ENCODE data around the gene TTC38.
A peak's percentile ranks its signal among the peaks of the same experiment; 100 is the strongest.

The TTC38 gene

DNA sequence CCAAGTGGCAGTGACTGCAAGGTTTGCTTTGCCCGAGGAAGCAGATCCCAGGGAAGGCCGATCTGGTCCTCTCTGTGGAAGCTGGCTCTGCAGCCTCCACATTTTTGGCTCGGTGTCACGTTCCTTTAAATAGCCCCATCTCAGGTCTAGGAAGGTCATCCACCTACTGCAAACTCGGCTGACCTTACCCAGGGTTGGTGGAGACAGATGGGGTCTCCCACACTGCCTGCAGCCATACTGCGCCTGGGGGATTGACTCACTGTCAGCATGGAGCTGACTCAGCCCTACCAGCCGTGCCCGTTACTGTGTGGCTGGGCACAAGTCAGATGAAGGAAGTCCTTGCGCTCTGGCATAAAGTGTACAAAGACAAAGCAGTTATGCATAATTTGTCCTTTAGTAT lies 34.6 kb upstream of the TTC38 start:
- H3K27ac ChIP-seq (replicated peaks): peak overlapping the region; percentile 33; the same call in 1 of the 2 replicates

DNA sequence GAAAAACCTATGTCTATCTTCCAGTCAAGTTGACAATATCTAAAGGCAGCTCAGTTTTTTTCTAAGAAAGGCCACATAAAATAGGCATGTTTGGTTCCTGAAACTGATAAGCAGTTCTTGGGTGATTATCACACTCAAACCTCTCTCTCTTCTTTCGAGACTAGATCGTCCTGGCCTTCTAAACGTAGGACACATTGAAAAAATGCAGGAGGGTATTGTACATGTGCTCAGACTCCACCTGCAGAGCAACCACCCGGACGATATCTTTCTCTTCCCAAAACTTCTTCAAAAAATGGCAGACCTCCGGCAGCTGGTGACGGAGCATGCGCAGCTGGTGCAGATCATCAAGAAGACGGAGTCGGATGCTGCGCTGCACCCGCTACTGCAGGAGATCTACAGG lies 32.8 kb upstream of the TTC38 start:
- Histone ChIP-seq H3K27ac (replicated peaks) (no peak overlapping the region), H3K4me3 (replicated peaks; ENCODE audit: insufficient read depth, low read length) (no peak overlapping the region)
- no peak for DNase-seq (ENCODE audit: low read depth in 1 of 2, low spot score in 1 of 2)

More for the DNA sequence above, 34.6 kb upstream of the TTC38 start:
- TF ChIP-seq POLR2AphosphoS5 (IDR thresholded peaks at IDR 0.05; ENCODE audit: low read depth) (0 out of 2 replicates have a peak, but pooled peaks have one; percentile 16), SPI1 (IDR thresholded peaks at IDR 0.05; ENCODE audit: borderline replicate concordance, low read depth) (peak; percentile 23; the same call in 1 of the 2 replicates)
- TF ChIP-seq, protein P1, sequence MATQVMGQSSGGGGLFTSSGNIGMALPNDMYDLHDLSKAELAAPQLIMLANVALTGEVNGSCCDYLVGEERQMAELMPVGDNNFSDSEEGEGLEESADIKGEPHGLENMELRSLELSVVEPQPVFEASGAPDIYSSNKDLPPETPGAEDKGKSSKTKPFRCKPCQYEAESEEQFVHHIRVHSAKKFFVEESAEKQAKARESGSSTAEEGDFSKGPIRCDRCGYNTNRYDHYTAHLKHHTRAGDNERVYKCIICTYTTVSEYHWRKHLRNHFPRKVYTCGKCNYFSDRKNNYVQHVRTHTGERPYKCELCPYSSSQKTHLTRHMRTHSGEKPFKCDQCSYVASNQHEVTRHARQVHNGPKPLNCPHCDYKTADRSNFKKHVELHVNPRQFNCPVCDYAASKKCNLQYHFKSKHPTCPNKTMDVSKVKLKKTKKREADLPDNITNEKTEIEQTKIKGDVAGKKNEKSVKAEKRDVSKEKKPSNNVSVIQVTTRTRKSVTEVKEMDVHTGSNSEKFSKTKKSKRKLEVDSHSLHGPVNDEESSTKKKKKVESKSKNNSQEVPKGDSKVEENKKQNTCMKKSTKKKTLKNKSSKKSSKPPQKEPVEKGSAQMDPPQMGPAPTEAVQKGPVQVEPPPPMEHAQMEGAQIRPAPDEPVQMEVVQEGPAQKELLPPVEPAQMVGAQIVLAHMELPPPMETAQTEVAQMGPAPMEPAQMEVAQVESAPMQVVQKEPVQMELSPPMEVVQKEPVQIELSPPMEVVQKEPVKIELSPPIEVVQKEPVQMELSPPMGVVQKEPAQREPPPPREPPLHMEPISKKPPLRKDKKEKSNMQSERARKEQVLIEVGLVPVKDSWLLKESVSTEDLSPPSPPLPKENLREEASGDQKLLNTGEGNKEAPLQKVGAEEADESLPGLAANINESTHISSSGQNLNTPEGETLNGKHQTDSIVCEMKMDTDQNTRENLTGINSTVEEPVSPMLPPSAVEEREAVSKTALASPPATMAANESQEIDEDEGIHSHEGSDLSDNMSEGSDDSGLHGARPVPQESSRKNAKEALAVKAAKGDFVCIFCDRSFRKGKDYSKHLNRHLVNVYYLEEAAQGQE (IDR thresholded peaks at IDR 0.05; ENCODE audit: insufficient replicate concordance, low read depth): no peak
- TF ChIP-seq, protein P2, sequence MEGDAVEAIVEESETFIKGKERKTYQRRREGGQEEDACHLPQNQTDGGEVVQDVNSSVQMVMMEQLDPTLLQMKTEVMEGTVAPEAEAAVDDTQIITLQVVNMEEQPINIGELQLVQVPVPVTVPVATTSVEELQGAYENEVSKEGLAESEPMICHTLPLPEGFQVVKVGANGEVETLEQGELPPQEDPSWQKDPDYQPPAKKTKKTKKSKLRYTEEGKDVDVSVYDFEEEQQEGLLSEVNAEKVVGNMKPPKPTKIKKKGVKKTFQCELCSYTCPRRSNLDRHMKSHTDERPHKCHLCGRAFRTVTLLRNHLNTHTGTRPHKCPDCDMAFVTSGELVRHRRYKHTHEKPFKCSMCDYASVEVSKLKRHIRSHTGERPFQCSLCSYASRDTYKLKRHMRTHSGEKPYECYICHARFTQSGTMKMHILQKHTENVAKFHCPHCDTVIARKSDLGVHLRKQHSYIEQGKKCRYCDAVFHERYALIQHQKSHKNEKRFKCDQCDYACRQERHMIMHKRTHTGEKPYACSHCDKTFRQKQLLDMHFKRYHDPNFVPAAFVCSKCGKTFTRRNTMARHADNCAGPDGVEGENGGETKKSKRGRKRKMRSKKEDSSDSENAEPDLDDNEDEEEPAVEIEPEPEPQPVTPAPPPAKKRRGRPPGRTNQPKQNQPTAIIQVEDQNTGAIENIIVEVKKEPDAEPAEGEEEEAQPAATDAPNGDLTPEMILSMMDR (IDR thresholded peaks at IDR 0.05; ENCODE audit: insufficient read depth, low read length): no peak
- Histone ChIP-seq H3K27me3 (ENCODE audit: insufficient read depth, poor library complexity, severe bottlenecking) (no peaks in the 10 kb centered on the region), H3K4me3 (replicated peaks; ENCODE audit: insufficient read depth, low read length) (no peak overlapping the region)
- peak in 1 of 2 experiments; percentile 69 for DNase-seq (ENCODE audit: low read depth in 1 of 2, low spot score in 1 of 2)

DNA sequence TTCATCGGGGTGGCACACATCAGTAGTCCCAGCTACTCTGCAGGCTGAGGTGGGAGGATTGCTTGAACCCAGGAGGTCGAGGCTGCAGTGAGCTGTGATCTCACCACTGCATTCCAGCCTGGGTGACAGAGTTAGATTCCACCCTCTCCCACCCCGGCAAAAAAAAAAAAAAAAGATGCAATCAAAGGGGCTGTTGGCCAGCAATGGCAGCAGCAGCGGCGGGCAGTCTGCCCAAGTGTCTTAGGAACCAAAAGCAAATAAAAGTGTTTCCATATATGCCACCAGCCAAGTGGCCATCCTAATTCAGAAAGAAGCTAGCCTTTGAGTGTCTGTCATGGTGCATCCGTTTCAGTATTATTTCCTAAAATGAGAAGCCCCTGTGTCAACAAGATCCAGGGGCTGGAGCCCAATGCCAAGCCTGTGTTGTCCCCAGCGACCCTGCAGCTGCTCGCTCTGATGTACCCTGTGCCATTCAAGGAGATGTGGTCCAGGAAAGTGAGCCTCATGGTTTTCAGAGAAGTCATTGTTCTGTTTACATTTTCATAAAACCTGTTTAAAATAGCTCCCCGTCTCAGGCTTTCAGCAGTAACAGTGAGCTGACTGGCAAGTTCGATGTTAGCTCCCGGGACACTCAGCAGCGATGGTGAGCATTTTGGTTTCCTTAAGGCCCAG lies 30.2 kb upstream of the TTC38 start:
- Histone ChIP-seq H3K27me3 (ENCODE audit: insufficient read depth, poor library complexity, severe bottlenecking) (no peaks in the 10 kb centered on the region), H3K27ac (replicated peaks) (no peak overlapping the region), H3K4me3 (replicated peaks; ENCODE audit: insufficient read depth, low read length) (no peak overlapping the region)
- TF ChIP-seq, protein P2 (IDR thresholded peaks at IDR 0.05; ENCODE audit: insufficient read depth, low read length): no peak
- TF ChIP-seq, protein P1 (IDR thresholded peaks at IDR 0.05; ENCODE audit: insufficient replicate concordance, low read depth): no peak
- TF ChIP-seq POLR2AphosphoS5 (IDR thresholded peaks at IDR 0.05; ENCODE audit: low read depth) (no peak), SPI1 (IDR thresholded peaks at IDR 0.05; ENCODE audit: borderline replicate concordance, low read depth) (no peak), GABPA (IDR thresholded peaks at IDR 0.05; ENCODE audit: low read depth) (no peak)
- no peak for DNase-seq (ENCODE audit: low read depth in 1 of 2, low spot score in 1 of 2)

More for the DNA sequence above, 32.8 kb upstream of the TTC38 start:
- no peak for TF ChIP-seq GABPA (IDR thresholded peaks at IDR 0.05; ENCODE audit: low read depth)
- TF ChIP-seq, protein P1 (IDR thresholded peaks at IDR 0.05; ENCODE audit: insufficient replicate concordance, low read depth): no peak
- TF ChIP-seq, protein P2 (IDR thresholded peaks at IDR 0.05; ENCODE audit: insufficient read depth, low read length): no peak
- no peaks in the 10 kb centered on the region for H3K27me3 ChIP-seq (ENCODE audit: insufficient read depth, poor library complexity, severe bottlenecking)

Measured in HL-60 (cell line).